ENCODE data around the gene BRD9.

DNA sequence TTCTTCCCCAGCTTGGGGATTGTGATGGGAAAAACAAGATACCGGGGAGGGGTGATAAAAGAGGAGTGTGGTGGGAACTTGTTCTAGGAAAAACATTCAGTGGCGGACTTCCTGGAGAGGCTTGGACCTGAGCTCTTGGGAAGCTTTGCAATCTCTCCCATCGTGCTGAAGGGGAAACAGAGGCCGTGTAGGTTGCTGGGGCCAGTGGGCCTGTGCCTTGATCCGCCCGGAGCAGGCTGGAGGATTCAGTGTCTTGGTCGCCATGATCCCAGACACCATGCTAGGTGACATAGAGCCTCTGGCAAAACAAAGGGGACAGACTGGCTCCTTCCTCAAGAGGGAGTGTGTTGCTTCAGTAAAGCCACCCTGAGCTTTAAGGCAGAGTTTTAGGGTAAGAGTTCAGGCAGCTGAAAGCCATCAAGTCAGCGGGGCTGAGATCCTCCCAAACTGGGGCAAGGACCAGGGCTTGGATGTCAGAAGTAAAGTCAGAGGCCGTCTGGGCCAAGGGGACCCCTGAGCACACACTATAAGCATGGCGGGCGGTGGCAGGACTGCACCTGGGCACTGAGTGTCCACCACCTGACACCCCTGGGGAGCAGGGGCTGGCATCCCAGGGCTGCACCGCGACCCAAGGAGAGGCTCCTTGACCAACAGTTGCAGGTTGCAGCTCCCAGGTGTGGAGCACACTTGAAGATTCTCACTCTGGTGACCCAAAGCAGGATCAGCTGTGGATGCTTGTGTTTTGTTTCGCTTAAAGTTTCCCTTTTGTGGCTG is 44.7 kb upstream of the BRD9 start:
- TF ChIP-seq, protein P1, sequence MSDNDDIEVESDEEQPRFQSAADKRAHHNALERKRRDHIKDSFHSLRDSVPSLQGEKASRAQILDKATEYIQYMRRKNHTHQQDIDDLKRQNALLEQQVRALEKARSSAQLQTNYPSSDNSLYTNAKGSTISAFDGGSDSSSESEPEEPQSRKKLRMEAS (CRISPR knock-in tag; IDR thresholded peaks at IDR 0.05), result no peak
- TF ChIP-seq, protein P2, sequence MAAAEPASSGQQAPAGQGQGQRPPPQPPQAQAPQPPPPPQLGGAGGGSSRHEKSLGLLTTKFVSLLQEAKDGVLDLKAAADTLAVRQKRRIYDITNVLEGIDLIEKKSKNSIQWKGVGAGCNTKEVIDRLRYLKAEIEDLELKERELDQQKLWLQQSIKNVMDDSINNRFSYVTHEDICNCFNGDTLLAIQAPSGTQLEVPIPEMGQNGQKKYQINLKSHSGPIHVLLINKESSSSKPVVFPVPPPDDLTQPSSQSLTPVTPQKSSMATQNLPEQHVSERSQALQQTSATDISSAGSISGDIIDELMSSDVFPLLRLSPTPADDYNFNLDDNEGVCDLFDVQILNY (CRISPR knock-in tag; IDR thresholded peaks at IDR 0.05), result no peak
- TF ChIP-seq ESRRA (CRISPR knock-in tag; IDR thresholded peaks at IDR 0.05; ENCODE audit: borderline replicate concordance) (no peak), KAT7 (CRISPR knock-in tag; IDR thresholded peaks at IDR 0.05; ENCODE audit: borderline replicate concordance) (no peak), NR2C2 (CRISPR knock-in tag; IDR thresholded peaks at IDR 0.05) (no peak), CREM (CRISPR knock-in tag; IDR thresholded peaks at IDR 0.05) (no peak)
- TF ChIP-seq, protein P3, sequence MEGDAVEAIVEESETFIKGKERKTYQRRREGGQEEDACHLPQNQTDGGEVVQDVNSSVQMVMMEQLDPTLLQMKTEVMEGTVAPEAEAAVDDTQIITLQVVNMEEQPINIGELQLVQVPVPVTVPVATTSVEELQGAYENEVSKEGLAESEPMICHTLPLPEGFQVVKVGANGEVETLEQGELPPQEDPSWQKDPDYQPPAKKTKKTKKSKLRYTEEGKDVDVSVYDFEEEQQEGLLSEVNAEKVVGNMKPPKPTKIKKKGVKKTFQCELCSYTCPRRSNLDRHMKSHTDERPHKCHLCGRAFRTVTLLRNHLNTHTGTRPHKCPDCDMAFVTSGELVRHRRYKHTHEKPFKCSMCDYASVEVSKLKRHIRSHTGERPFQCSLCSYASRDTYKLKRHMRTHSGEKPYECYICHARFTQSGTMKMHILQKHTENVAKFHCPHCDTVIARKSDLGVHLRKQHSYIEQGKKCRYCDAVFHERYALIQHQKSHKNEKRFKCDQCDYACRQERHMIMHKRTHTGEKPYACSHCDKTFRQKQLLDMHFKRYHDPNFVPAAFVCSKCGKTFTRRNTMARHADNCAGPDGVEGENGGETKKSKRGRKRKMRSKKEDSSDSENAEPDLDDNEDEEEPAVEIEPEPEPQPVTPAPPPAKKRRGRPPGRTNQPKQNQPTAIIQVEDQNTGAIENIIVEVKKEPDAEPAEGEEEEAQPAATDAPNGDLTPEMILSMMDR (IDR thresholded peaks at IDR 0.05), result no peak
- TF ChIP-seq, protein P4, sequence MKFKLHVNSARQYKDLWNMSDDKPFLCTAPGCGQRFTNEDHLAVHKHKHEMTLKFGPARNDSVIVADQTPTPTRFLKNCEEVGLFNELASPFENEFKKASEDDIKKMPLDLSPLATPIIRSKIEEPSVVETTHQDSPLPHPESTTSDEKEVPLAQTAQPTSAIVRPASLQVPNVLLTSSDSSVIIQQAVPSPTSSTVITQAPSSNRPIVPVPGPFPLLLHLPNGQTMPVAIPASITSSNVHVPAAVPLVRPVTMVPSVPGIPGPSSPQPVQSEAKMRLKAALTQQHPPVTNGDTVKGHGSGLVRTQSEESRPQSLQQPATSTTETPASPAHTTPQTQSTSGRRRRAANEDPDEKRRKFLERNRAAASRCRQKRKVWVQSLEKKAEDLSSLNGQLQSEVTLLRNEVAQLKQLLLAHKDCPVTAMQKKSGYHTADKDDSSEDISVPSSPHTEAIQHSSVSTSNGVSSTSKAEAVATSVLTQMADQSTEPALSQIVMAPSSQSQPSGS (CRISPR knock-in tag; IDR thresholded peaks at IDR 0.05; ENCODE audit: borderline replicate concordance, low read depth), result no peak
- TF ChIP-seq, protein P5, sequence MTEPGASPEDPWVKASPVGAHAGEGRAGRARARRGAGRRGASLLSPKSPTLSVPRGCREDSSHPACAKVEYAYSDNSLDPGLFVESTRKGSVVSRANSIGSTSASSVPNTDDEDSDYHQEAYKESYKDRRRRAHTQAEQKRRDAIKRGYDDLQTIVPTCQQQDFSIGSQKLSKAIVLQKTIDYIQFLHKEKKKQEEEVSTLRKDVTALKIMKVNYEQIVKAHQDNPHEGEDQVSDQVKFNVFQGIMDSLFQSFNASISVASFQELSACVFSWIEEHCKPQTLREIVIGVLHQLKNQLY (CRISPR knock-in tag; IDR thresholded peaks at IDR 0.05), result no peak

All from WTC11 (cell line).